ENCODE measurements around the gene AARS2. TPM values are rescaled to one million over a fixed set of nuclear protein-coding genes. Genes with fewer than 3 reads are reported as not detected.
"Not testable (repeated sequence)": the region's sequence is repeated elsewhere in the genome, so short reads cannot be mapped to it uniquely, and the experiment has no call there.

The AARS2 gene
- total RNA-seq, 4 donors from 2014 or later: 14.2 to 23.1 (median 17.7) TPM

DNA sequence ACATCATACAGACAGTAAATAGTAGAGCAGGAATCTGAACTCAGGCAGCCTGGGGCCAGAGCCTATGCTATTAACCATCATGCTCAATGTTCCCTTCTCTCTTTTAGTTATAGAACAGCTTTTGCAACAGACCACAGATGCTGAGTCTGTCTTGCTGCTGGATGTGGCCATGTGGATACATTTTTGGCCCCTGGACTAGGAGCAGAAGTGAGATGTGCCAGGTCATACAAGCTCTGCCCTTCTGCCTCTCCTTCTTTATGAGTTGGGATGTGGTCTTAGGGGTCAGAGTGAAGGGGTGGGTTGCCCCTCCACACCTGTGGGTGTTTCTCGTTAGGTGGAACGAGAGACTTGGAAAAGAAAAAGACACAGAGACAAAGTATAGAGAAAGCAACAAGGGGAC lies 14.6 kb upstream of the AARS2 start:
- Histone ChIP-seq H3K9me3 (no peaks in the 10 kb centered on the region), H3K27ac (no peak overlapping the region), H3K4me3 (no peak overlapping the region), H3K36me3 (no peaks in the 10 kb centered on the region), H3K27me3 (no peaks in the 10 kb centered on the region), H3K4me1 (no peaks in the 10 kb centered on the region)
- DNase-seq (ENCODE audit: low spot score in 2 of 2): no peak
- 76 to 77% methylated on average over 2 of the region's 2 CpGs for WGBS, 2 donors
- TF ChIP-seq EP300 (IDR thresholded peaks at IDR 0.05): no peak
- TF ChIP-seq POLR2A (IDR thresholded peaks at IDR 0.05): no peak
- TF ChIP-seq, protein P1, sequence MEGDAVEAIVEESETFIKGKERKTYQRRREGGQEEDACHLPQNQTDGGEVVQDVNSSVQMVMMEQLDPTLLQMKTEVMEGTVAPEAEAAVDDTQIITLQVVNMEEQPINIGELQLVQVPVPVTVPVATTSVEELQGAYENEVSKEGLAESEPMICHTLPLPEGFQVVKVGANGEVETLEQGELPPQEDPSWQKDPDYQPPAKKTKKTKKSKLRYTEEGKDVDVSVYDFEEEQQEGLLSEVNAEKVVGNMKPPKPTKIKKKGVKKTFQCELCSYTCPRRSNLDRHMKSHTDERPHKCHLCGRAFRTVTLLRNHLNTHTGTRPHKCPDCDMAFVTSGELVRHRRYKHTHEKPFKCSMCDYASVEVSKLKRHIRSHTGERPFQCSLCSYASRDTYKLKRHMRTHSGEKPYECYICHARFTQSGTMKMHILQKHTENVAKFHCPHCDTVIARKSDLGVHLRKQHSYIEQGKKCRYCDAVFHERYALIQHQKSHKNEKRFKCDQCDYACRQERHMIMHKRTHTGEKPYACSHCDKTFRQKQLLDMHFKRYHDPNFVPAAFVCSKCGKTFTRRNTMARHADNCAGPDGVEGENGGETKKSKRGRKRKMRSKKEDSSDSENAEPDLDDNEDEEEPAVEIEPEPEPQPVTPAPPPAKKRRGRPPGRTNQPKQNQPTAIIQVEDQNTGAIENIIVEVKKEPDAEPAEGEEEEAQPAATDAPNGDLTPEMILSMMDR (IDR thresholded peaks at IDR 0.05): no peak

DNA sequence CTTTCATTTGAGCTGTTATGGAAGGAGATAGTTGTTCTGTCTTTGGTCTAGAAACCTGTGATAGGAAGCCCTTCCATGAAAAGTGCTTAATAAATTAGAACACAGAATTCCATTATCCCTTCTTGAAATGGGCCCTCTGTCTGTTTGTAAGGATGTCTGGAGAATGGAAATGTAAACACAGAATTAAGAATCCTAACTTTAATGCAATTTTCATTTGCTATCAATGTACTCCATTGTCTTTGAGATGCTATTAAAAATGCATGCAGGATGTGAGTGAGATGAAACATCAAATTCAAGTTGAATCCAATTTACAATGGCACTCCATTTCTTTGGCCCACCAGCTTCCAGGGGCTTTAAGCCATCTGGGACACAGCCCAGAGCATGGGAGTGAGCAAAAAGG lies 13.9 kb upstream of the AARS2 start:
- TF ChIP-seq, protein P1 (IDR thresholded peaks at IDR 0.05): no peak
- TF ChIP-seq EP300 (IDR thresholded peaks at IDR 0.05): no peak
- no peak for TF ChIP-seq POLR2A (IDR thresholded peaks at IDR 0.05)
- no peak overlapping the region for H3K4me3 ChIP-seq
- no peaks in the 10 kb centered on the region for H3K9me3 ChIP-seq
- H3K4me1 ChIP-seq: no peaks in the 10 kb centered on the region
- no peaks in the 10 kb centered on the region for H3K36me3 ChIP-seq
- H3K27me3 ChIP-seq: no peaks in the 10 kb centered on the region
- no peak for DNase-seq (ENCODE audit: low spot score in 2 of 2)
- H3K27ac ChIP-seq: no peak overlapping the region

DNA sequence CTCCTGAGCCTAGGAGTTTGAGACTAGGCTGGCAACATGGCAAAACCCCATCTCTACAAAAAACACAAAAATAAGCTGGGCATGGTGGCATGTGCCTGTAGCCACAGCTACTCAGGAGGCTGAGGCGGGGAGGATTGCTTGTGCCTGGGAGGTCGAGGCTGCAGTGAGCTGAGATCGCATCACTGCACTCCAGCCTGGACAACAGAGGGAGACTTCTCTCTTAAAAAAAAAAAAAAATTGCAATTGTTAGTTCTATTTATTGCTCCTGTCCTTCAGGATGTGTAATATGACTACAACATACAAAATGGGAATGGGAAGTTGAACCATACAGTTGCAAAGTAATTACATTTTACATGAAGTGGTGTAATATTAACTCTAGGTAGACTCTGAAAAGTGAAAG lies 8.1 kb upstream of the AARS2 start:
- Histone ChIP-seq H3K4me1 (no peaks in the 10 kb centered on the region), H3K9me3 (peaks cover 0 to 3% (median 0%) of the 10 kb centered on the region in 4 donors), H3K36me3 (no peaks in the 10 kb centered on the region), H3K27ac (no peak overlapping the region), H3K4me3 (no peak overlapping the region), H3K27me3 (peaks cover 0 to 3% of the 10 kb centered on the region in 2 donors)
- TF ChIP-seq, protein P1 (IDR thresholded peaks at IDR 0.05): no peak
- TF ChIP-seq EP300 (IDR thresholded peaks at IDR 0.05) (no peak), POLR2A (IDR thresholded peaks at IDR 0.05) (no peak)
- no peak for DNase-seq (ENCODE audit: low spot score in 2 of 2)
- WGBS, 2 donors: 73 to 85% methylated on average over 3 of the region's 3 CpGs

DNA sequence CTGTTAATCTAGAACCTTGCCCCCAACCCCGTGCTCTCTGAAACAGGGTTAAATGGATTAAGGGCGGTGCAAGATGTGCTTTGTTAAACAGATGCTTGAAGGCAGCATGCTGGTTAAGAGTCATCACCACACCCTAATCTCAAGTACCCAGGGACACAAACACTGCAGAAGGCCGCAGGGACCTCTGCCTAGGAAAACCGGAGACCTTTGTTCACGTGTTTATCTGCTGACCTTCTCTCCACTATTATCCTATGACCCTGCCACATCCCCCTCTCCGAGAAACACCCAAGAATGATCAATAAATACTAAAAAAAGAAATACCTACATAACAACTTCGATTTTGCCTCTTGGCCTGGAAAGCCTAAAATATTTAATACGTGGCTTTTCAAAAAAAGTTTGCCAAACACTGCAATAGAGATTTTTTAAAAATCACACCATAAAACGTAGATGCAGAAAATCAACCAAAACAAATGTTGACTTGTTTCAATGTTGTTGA lies 4.0 kb upstream of the AARS2 start:
- H3K9me3 ChIP-seq; H3K27me3 ChIP-seq; H3K36me3 ChIP-seq; H3K4me1 ChIP-seq; H3K27ac ChIP-seq; H3K4me3 ChIP-seq; DNase-seq (ENCODE audit: low spot score in 2 of 2): not testable (repeated sequence)
- 72 to 76% methylated on average over 9 of the region's 9 CpGs for WGBS, 2 donors

DNA sequence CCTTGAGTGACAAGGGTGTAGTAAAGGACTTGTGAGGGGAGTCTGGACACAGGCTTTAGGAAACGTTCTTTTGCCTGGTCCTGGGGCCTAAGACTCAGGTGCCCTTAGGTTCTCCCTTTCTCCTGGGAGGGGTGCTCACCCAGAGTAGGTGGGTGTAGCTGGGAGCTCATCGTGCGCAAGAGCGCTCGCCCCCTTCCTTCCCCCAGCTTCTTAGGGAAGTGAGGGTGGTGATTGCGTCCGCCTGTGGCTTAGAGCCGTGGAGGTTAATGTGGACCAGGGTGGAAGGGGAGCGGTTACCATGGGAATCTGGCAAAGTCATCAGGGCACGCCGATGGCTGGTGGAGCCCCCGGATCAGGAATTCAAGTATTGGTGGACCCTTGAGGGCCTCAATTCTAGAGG lies 3.3 kb upstream of the AARS2 start:
- no peak for TF ChIP-seq POLR2A (IDR thresholded peaks at IDR 0.05)
- no peak for TF ChIP-seq EP300 (IDR thresholded peaks at IDR 0.05)
- TF ChIP-seq, protein P1 (IDR thresholded peaks at IDR 0.05): no peak
- Histone ChIP-seq H3K4me1 (peaks cover 0 to 13% (median 9%) of the 10 kb centered on the region in 4 donors), H3K27me3 (peaks cover 0 to 1% of the 10 kb centered on the region in 2 donors)

DNA sequence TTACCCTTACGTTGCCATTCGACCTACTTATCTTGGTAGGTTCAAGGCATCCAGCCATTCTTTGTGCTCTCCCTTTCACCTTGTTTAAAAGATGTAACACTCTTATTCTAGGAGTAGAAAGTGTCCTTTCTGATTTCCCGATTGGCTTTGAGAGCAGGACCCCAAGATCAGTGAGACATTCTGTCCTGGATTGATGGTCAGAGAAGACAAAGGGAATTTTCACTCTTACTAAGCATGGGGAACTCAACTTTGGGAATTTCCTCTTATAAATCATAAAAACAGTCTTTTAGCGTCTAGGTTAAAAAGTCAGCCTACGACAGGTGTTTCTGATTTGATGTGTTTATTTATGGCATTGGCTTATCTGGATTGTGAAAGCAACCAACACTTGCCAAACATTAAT lies 2.8 kb upstream of the AARS2 start:
- H3K9me3 ChIP-seq: peaks cover 0 to 3% (median 0%) of the 10 kb centered on the region in 4 donors
- H3K4me3 ChIP-seq: no peak overlapping the region
- no peak overlapping the region for H3K27ac ChIP-seq
- TF ChIP-seq POLR2A (IDR thresholded peaks at IDR 0.05) (no peak), EP300 (IDR thresholded peaks at IDR 0.05) (no peak)
- TF ChIP-seq, protein P1 (IDR thresholded peaks at IDR 0.05): no peak
- peaks cover 0 to 9% (median 6%) of the 10 kb centered on the region in 3 donors for H3K36me3 ChIP-seq
- no peak for DNase-seq (ENCODE audit: low spot score in 2 of 2)
- WGBS, 2 donors: 70 to 79% methylated on average over 5 of the region's 5 CpGs
- peaks cover 0 to 15% (median 9%) of the 10 kb centered on the region in 4 donors for H3K4me1 ChIP-seq
- H3K27me3 ChIP-seq: no peaks in the 10 kb centered on the region

More for the DNA sequence above, 3.3 kb upstream of the AARS2 start:
- 75 to 84% methylated on average over 12 of the region's 12 CpGs for WGBS, 2 donors
- Histone ChIP-seq H3K36me3 (peaks cover 0 to 4% (median under 1%) of the 10 kb centered on the region in 3 donors), H3K4me3 (no peak overlapping the region), H3K27ac (no peak overlapping the region), H3K9me3 (peaks cover 0 to 3% (median 0%) of the 10 kb centered on the region in 4 donors)
- no peak for DNase-seq (ENCODE audit: low spot score in 2 of 2)
